HCT116 (cell line): ENCODE results near the gene GPC5. TPM values are rescaled to one million over a fixed set of nuclear protein-coding genes. Genes with fewer than 3 reads are reported as not detected.

Experiments used
- ATAC-seq: fragments of 200-7000 bp; cut with Tn5 transposase; 2 replicates; pipeline ENCODE4 v1.9.1; 2020; ENCODE audit warnings: mild to moderate bottlenecking, moderate library complexity
- BruUV-seq: library from RNA; stranded (reverse); fragments of 400-500 nt; replicated peaks from 2 replicates; lab custom pipeline; 2021; lab: Mats Ljungman, UMichigan
- CTCF ChIA-PET: fragments of 300-600 bp; sonication (Branson Sonifier 250); formaldehyde crosslinking; loops from one replicate; lab custom pipeline; 2021; ENCODE audit warnings: antibody characterized with exemption; lab: Charles Lee
- POLR2A ChIA-PET: fragments of 300-600, 350-600 bp; sonication (Branson Sonifier 250); formaldehyde crosslinking; loops from one replicate; lab custom pipeline; 2021; ENCODE audit warnings: antibody characterized with exemption; lab: Charles Lee
- RAD21 ChIA-PET, 2 experiments: fragments of 300-600 bp; sonication (Branson Sonifier 250); formaldehyde crosslinking; loops; one replicate each; lab custom pipeline; 2023; ENCODE audit warnings: low total read pairs in 2 of 2; ENCODE audit not compliant: uncharacterized antibody in 2 of 2, unreplicated experiment in 2 of 2, low non-redundant PET in 1 of 2; lab: Charles Lee
- DNase-seq: peaks from one replicate; pipeline ENCODE4 v3.0.0-alpha.2; 2010; ENCODE audit warnings: low read depth, low spot score
- H2AFZ ChIP-seq: fragments of 200-600 bp; shearing (Covaris generic), sonication (generic); 2 replicates; pipeline ENCODE4 v1.6.1; 2017; ENCODE audit warnings: low read depth, mixed run types, mixed read lengths, antibody characterized with exemption, low read length; ENCODE audit not compliant: poor library complexity, severe bottlenecking
- H3K27ac ChIP-seq: 2 replicates; pipeline ENCODE4 v1.5.1; 2012; ENCODE audit warnings: low read depth, low read length
- H3K27me3 ChIP-seq: fragments of 200-600 bp; sonication (generic); 2 replicates; pipeline ENCODE4 v1.6.1; 2016; ENCODE audit warnings: mixed run types, low read length, mixed read lengths; ENCODE audit not compliant: insufficient read depth
- H3K36me3 ChIP-seq, 2 experiments: fragments of 200-500 bp in 1 of 2; fragments of 200-600 bp in 1 of 2; sonication (Bioruptor generic) in 1 of 2; sonication (generic) in 1 of 2; 2 replicates each; pipeline versions ENCODE4 v1.5.1 to v1.6.1; 2014 to 2016; ENCODE audit warnings: low read length in 2 of 2, inconsistent platforms in 1 of 2, mixed read lengths in 1 of 2, mixed run types in 1 of 2; ENCODE audit not compliant: insufficient read depth in 2 of 2, control insufficient read depth in 1 of 2
- H3K4me1 ChIP-seq, 2 experiments: fragments of 200-600 bp in 1 of 2; sonication (generic) in 1 of 2; 2 replicates each; pipeline versions ENCODE4 v1.5.1 to v1.6.1; 2012 to 2017; ENCODE audit warnings: low read length in 2 of 2, inconsistent platforms in 1 of 2, mild to moderate bottlenecking in 1 of 2, mixed read lengths in 1 of 2, mixed run types in 1 of 2, moderate library complexity in 1 of 2; ENCODE audit not compliant: insufficient read depth in 2 of 2, control insufficient read depth in 1 of 2
- H3K4me2 ChIP-seq: fragments of 200-600 bp; sonication (generic); 2 replicates; pipeline ENCODE4 v1.6.1; 2017; ENCODE audit warnings: mixed run types, low read length, mixed read lengths
- H3K4me3 ChIP-seq, 2 experiments: fragments of 200-600 bp in 1 of 2; sonication (generic) in 1 of 2; replicated peaks in 1 of 2; 2 replicates each; pipeline ENCODE4 v1.5.1; 2011 to 2016; ENCODE audit warnings: low read length in 2 of 2, control low read depth in 1 of 2, low read depth in 1 of 2, mild to moderate bottlenecking in 1 of 2, mixed read lengths in 1 of 2, mixed run types in 1 of 2
- H3K79me2 ChIP-seq: fragments of 200-600 bp; sonication (generic); 2 replicates; pipeline ENCODE4 v1.6.1; 2017; ENCODE audit warnings: mild to moderate bottlenecking, mixed run types, low read length, moderate library complexity, mixed read lengths; ENCODE audit not compliant: insufficient read depth
- H3K9ac ChIP-seq: fragments of 200-600 bp; sonication (generic); 2 replicates; pipeline ENCODE4 v1.6.1; 2016; ENCODE audit warnings: low read length, mixed read lengths
- H3K9me2 ChIP-seq: fragments of 200-600 bp; sonication (generic), shearing (Covaris generic); 2 replicates; pipeline ENCODE4 v1.6.1; 2017; ENCODE audit warnings: mixed run types, mild to moderate bottlenecking, moderate library complexity; ENCODE audit not compliant: insufficient read depth
- H3K9me3 ChIP-seq, 2 experiments: fragments of 200-500 bp in 1 of 2; fragments of 200-600 bp in 1 of 2; sonication (Bioruptor generic) in 1 of 2; sonication (generic) in 1 of 2; 2 replicates each; pipeline ENCODE4 v1.6.1; 2014 to 2017; ENCODE audit warnings: low read length in 2 of 2, mixed read lengths in 2 of 2, inconsistent platforms in 1 of 2, low read depth in 1 of 2, mild to moderate bottlenecking in 1 of 2, mixed run types in 1 of 2, moderate library complexity in 1 of 2; ENCODE audit not compliant: control insufficient read depth in 1 of 2, insufficient read depth in 1 of 2
- H4K20me1 ChIP-seq: fragments of 200-600 bp; sonication (generic), shearing (Covaris generic); 2 replicates; pipeline ENCODE4 v1.6.1; 2017; ENCODE audit warnings: mixed run types, mild to moderate bottlenecking, moderate library complexity; ENCODE audit not compliant: insufficient read depth
- CEBPB ChIP-seq: IDR thresholded peaks from 2 replicates; pipeline ENCODE4 v1.6.1; 2012; ENCODE audit warnings: low read depth
- EGR1 ChIP-seq: IDR thresholded peaks from 2 replicates; pipeline ENCODE4 v1.6.1; 2012; ENCODE audit warnings: low read depth
- ELF1 ChIP-seq: IDR thresholded peaks from 2 replicates; pipeline ENCODE4 v1.6.1; 2012; ENCODE audit warnings: low read depth, borderline replicate concordance
- EZH2phosphoT487 ChIP-seq: fragments of 200-600 bp; IDR thresholded peaks from 2 replicates; pipeline ENCODE4 v1.6.1; 2018; ENCODE audit warnings: antibody characterized with exemption, borderline replicate concordance
- JUND ChIP-seq: IDR thresholded peaks from 2 replicates; pipeline ENCODE4 v1.6.1; 2012
- RAD21 ChIP-seq: IDR thresholded peaks from 2 replicates; pipeline ENCODE4 v1.6.1; 2012; ENCODE audit warnings: low read depth, mild to moderate bottlenecking
- SIN3A ChIP-seq: IDR thresholded peaks from 2 replicates; pipeline ENCODE4 v1.6.1; 2012; ENCODE audit warnings: low read depth
- SRF ChIP-seq: IDR thresholded peaks from 2 replicates; pipeline ENCODE4 v1.6.1; 2012; ENCODE audit warnings: low read depth
- YY1 ChIP-seq: IDR thresholded peaks from 2 replicates; pipeline ENCODE4 v1.6.1; 2011; ENCODE audit warnings: low read length, low read depth, moderate library complexity, mild to moderate bottlenecking; ENCODE audit not compliant: insufficient replicate concordance; ENCODE audit errors: extremely low read depth
- ZFX ChIP-seq: fragments of 450-650 bp; IDR thresholded peaks from 2 replicates; pipeline ENCODE4 v1.6.1; 2017
- ZNF274 ChIP-seq: fragments of 200-500 bp; sonication (Bioruptor generic); IDR thresholded peaks from 2 replicates; pipeline ENCODE4 v1.6.1; 2014; ENCODE audit warnings: mild to moderate bottlenecking, low read depth, low read length, inconsistent platforms
- intact Hi-C: fragments of 100-400 bp; cut with micrococcal nuclease; formaldehyde crosslinking; loops from 2 replicates; pipeline ENCODE4 v1.10.0; 2022
- total RNA-seq: library from RNA; stranded (reverse); gene quantifications from one replicate; pipeline ENCODE4 v1.2.1, GENCODE V29; 2021; ENCODE audit not compliant: unreplicated experiment
- TF ChIP-seq, protein P1 (sequence below): IDR thresholded peaks from 2 replicates; pipeline ENCODE4 v1.6.1; 2011; ENCODE audit warnings: mild to moderate bottlenecking, low read length, moderate library complexity; ENCODE audit not compliant: insufficient replicate concordance; ENCODE audit errors: extremely low read depth
- TF ChIP-seq, protein P2 (sequence below): IDR thresholded peaks from 2 replicates; pipeline ENCODE4 v1.6.1; 2012; ENCODE audit warnings: low read depth
- TF ChIP-seq, protein P3 (sequence below): IDR thresholded peaks from 2 replicates; pipeline ENCODE4 v1.6.1; 2012
- TF ChIP-seq, protein P4 (sequence below): IDR thresholded peaks from 2 replicates; pipeline ENCODE4 v1.6.1; 2012
- TF ChIP-seq, protein P5 (sequence below), 3 experiments: fragments of 200-600 bp in 1 of 3; sonication (generic) in 1 of 3; IDR thresholded peaks in 2 of 3; conservative IDR thresholded peaks in 1 of 3; 2 replicates each; pipeline ENCODE4 v1.5.1; 2012 to 2017; ENCODE audit warnings: low read depth in 2 of 3, low read length in 2 of 3, antibody characterized with exemption in 1 of 3, borderline replicate concordance in 1 of 3, control low read depth in 1 of 3, mild to moderate bottlenecking in 1 of 3, mixed read lengths in 1 of 3, mixed run types in 1 of 3, moderate library complexity in 1 of 3; ENCODE audit not compliant: insufficient read depth in 1 of 3

Gene GPC5
- total RNA-seq, 1 experiment from 2014 or later: not detected

DNA sequence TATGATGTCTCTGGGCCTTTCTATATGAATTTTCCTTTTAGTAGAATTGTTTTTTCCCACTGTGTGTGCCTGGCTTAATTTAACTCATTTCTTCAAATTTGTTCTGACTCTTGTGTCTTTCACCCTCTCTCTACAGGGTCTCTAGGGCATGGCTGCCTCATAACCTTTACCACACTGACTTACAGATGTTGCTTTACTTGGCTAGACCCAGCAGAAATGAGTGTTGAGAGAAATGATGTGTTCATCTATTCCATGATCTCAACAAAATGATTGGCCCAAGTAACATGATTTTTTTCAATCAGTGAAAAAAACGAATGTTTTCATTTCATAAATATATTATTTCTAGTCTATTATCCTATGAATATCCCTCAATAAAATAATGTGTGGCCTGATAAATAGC, 195.0 kb downstream of the GPC5 start:
- no peak overlapping the region for H3K9ac ChIP-seq
- TF ChIP-seq, protein P1, sequence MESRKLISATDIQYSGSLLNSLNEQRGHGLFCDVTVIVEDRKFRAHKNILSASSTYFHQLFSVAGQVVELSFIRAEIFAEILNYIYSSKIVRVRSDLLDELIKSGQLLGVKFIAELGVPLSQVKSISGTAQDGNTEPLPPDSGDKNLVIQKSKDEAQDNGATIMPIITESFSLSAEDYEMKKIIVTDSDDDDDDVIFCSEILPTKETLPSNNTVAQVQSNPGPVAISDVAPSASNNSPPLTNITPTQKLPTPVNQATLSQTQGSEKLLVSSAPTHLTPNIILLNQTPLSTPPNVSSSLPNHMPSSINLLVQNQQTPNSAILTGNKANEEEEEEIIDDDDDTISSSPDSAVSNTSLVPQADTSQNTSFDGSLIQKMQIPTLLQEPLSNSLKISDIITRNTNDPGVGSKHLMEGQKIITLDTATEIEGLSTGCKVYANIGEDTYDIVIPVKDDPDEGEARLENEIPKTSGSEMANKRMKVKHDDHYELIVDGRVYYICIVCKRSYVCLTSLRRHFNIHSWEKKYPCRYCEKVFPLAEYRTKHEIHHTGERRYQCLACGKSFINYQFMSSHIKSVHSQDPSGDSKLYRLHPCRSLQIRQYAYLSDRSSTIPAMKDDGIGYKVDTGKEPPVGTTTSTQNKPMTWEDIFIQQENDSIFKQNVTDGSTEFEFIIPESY: no peak
- TF ChIP-seq CEBPB (no peak), ZFX (no peak), JUND (no peak), SIN3A (no peak), EZH2phosphoT487 (no peak), YY1 (no peak), SRF (no peak), EGR1 (no peak), RAD21 (no peak), ZNF274 (no peak), ELF1 (no peak)
- TF ChIP-seq, protein P2, sequence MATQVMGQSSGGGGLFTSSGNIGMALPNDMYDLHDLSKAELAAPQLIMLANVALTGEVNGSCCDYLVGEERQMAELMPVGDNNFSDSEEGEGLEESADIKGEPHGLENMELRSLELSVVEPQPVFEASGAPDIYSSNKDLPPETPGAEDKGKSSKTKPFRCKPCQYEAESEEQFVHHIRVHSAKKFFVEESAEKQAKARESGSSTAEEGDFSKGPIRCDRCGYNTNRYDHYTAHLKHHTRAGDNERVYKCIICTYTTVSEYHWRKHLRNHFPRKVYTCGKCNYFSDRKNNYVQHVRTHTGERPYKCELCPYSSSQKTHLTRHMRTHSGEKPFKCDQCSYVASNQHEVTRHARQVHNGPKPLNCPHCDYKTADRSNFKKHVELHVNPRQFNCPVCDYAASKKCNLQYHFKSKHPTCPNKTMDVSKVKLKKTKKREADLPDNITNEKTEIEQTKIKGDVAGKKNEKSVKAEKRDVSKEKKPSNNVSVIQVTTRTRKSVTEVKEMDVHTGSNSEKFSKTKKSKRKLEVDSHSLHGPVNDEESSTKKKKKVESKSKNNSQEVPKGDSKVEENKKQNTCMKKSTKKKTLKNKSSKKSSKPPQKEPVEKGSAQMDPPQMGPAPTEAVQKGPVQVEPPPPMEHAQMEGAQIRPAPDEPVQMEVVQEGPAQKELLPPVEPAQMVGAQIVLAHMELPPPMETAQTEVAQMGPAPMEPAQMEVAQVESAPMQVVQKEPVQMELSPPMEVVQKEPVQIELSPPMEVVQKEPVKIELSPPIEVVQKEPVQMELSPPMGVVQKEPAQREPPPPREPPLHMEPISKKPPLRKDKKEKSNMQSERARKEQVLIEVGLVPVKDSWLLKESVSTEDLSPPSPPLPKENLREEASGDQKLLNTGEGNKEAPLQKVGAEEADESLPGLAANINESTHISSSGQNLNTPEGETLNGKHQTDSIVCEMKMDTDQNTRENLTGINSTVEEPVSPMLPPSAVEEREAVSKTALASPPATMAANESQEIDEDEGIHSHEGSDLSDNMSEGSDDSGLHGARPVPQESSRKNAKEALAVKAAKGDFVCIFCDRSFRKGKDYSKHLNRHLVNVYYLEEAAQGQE: no peak
- TF ChIP-seq, protein P3, sequence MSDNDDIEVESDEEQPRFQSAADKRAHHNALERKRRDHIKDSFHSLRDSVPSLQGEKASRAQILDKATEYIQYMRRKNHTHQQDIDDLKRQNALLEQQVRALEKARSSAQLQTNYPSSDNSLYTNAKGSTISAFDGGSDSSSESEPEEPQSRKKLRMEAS: no peak
- TF ChIP-seq, protein P4, sequence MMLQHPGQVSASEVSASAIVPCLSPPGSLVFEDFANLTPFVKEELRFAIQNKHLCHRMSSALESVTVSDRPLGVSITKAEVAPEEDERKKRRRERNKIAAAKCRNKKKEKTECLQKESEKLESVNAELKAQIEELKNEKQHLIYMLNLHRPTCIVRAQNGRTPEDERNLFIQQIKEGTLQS: no peak
- TF ChIP-seq, protein P5, sequence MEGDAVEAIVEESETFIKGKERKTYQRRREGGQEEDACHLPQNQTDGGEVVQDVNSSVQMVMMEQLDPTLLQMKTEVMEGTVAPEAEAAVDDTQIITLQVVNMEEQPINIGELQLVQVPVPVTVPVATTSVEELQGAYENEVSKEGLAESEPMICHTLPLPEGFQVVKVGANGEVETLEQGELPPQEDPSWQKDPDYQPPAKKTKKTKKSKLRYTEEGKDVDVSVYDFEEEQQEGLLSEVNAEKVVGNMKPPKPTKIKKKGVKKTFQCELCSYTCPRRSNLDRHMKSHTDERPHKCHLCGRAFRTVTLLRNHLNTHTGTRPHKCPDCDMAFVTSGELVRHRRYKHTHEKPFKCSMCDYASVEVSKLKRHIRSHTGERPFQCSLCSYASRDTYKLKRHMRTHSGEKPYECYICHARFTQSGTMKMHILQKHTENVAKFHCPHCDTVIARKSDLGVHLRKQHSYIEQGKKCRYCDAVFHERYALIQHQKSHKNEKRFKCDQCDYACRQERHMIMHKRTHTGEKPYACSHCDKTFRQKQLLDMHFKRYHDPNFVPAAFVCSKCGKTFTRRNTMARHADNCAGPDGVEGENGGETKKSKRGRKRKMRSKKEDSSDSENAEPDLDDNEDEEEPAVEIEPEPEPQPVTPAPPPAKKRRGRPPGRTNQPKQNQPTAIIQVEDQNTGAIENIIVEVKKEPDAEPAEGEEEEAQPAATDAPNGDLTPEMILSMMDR (IDR thresholded peaks at IDR 0.05 in 2 of 3, conservative IDR thresholded peaks at IDR 0.05 in 1 of 3; ENCODE audit: borderline replicate concordance in 1 of 3, insufficient read depth in 1 of 3, low read depth in 2 of 3, low read length in 2 of 3): no peak
- intact Hi-C loops: no loop called here
- H3K4me1 ChIP-seq: no peaks in the 10 kb centered on the region
- no peaks in the 10 kb centered on the region for H3K36me3 ChIP-seq
- DNase-seq (no peak), ATAC-seq (no peak)
- H3K79me2 ChIP-seq: no peaks in the 10 kb centered on the region
- no peaks in the 10 kb centered on the region for H3K9me2 ChIP-seq
- no TSS peak for BruUV-seq
- no peak overlapping the region for H3K4me2 ChIP-seq
- no peaks in the 10 kb centered on the region for H3K27me3 ChIP-seq
- H3K9me3 ChIP-seq: peaks cover 0 to 3% of the 10 kb centered on the region in 2 experiments; a peak in 1 of 4 replicates
- no peaks in the 10 kb centered on the region for H4K20me1 ChIP-seq
- no peak overlapping the region for H3K27ac ChIP-seq
- ChIA-PET POLR2A (no interaction called here), RAD21 (no interaction called here), CTCF (no interaction called here)
- no peak overlapping the region for H2AFZ ChIP-seq
- H3K4me3 ChIP-seq: no peak overlapping the region
